ENCODE results near the gene CCNY. TPM values are rescaled to one million over a fixed set of nuclear protein-coding genes. Genes with fewer than 3 reads are reported as not detected.
A peak's percentile ranks its signal among the peaks of the same experiment; 100 is the strongest.

Gene CCNY
- total and polyA plus RNA-seq, 2 of the 13 experiments (the other 11 are each of a cell fraction or from before 2014, with no cell fraction given), result 48.2 to 54.7 TPM

DNA sequence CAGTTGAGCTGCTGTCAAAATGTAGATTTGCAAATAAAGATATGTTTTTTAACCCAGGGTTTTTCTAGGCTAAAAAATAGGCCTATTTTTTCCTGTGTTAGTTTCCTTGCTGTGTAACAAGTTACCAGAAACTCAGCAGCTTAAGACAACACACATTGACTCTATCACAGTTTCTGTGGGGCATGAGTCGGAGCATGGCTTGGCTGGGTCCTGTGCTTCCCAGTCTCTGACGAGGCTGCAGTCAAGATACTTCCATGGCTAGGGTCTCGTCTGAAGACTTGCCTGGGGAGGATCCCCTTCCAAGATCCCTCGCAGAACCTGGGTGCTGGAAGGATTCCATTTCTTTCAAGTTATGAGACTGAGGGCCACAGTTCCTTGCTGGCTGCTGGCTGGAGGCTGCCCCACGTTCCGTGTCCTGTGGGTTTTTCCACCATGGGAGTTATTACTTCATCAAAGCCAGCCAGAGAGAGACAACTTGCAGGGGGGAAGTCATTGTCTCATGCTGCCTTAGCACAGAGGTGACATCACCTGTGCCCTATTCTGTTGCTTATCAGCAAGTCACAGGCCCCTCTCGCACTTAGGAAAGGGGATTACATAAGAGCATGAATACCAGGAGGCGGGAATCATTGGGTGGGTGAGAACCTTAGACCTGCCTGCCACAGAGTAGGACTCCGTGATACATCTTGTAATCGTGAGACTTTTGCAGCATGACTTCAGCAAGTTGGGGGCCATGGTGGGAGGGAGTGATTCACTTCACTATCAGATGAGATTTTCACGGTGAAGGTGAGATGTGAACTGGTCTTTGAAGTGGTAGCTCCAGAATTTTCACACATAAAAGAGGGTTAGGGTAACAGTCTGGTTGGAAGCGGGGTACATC, 77.9 kb downstream of the CCNY start:
- peak; percentile 46 for DNase-seq (ENCODE audit: low spot score)

More for the DNA sequence above, 77.9 kb downstream of the CCNY start:
- Histone ChIP-seq H2AFZ (ENCODE audit: low read length) (no peak overlapping the region), H3K4me1 (ENCODE audit: insufficient read depth, low read length) (peaks cover 57% of the 10 kb centered on the region), H4K20me1 (ENCODE audit: insufficient read depth, low read length) (peaks cover 17% of the 10 kb centered on the region), H3K4me3 (replicated peaks in 1 of 3; ENCODE audit: insufficient read depth in 1 of 3, low read depth in 2 of 3, low read length in 3 of 3) (no peak overlapping the region), H3K27me3 (ENCODE audit: control insufficient read depth in 1 of 2, insufficient read depth in 2 of 2, low read length in 2 of 2) (no peaks in the 10 kb centered on the region), H3K4me2 (ENCODE audit: low read depth, low read length) (no peak overlapping the region), H3K9ac (ENCODE audit: insufficient read depth, low read depth, low read length) (no peak overlapping the region), H3K79me2 (ENCODE audit: insufficient read depth, low read length) (peaks cover 90% of the 10 kb centered on the region), H3K9me3 (ENCODE audit: low read length) (no peaks in the 10 kb centered on the region), H3K27ac (ENCODE audit: extremely low read length, insufficient read depth, low read length) (no peak overlapping the region), H3K36me3 (replicated peaks in 1 of 2; ENCODE audit: control insufficient read depth in 1 of 2, insufficient read depth in 2 of 2, low read length in 2 of 2) (0 out of 5 replicates have a peak, but pooled peaks cover 0 to under 1% of the 10 kb centered on the region in 2 experiments)
- BruUV-seq (replicated peaks), result no TSS peak
- TF ChIP-seq FOSL2 (CRISPR knock-in tag; IDR thresholded peaks at IDR 0.05) (0 out of 2 replicates have a peak, but pooled peaks have one; percentile 15), ZBTB25 (CRISPR knock-in tag; IDR thresholded peaks at IDR 0.05) (no peak), ZBTB33 (CRISPR knock-in tag; IDR thresholded peaks at IDR 0.05) (0 out of 2 replicates have a peak, but pooled peaks have one; percentile 34), ZIK1 (CRISPR knock-in tag; IDR thresholded peaks at IDR 0.05; ENCODE audit: borderline replicate concordance, low read depth) (no peak)
- no peak for ATAC-seq
- FAIRE-seq, result no peak
- WGBS (ENCODE audit: low lambda C conversion rate), result 88% methylated on average over 12 of the region's 12 CpGs
- POLR2A ChIA-PET, result no interaction called here
- intact Hi-C loops (cut with micrococcal nuclease; ENCODE audit: unreplicated experiment) (loop anchor here (5.0 kb wide), 1 partner anchor 77 kb away; the partner anchor contains the start of gene CCNY), in situ Hi-C loops (cut with HindIII; ENCODE audit: extremely low pct_ligation_motif_present, low pct_unique_long_range_greater_than_20kb) (no loop called here)
- CTCF ChIA-PET (ENCODE audit: low intra/inter-chr PET ratio, low total read pairs), result no interaction called here

Data from HepG2 (cell line).